ENCODE measurements around the gene PCK2.

Gene PCK2

DNA sequence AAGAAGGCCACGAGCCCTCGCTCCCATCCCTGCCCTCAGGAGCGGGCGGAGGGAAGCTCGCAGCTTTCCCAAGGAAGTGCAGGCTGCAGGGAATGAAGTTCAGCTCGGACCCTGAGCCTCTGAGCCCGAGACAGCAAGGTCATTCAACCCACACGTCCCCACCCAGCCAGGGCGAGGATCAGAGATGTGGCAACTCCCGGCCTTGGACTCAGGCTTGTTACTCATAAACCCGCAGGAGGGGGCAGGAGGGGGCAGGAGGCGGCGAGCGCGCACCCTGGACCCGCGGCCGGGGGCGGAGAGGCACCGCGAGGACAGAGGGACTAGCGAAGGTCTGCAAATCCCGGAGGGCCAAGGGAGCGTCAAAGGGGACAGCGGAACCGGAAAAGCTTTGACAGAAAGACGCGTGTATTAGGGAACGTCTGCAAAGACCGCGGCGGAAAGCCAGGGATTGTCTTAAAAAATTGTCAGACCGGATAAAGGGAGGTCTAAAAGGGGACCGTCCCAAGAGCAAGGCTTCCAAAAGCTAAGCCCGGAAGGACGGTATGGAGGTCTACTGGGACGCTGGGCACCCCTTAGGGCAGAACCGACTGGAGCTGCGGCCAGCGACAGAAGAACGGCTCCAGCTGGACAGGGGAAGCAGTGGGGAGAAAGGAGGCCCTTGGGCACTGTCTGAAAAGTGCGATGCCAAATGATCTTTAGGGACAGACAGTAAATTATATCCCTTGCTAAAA, 19.9 kb downstream of the PCK2 start (continued):
- TF ChIP-seq ZBTB11 (tag by site-specific recombination; conservative IDR thresholded peaks at IDR 0.05; ENCODE audit: low read depth): peak; percentile 82
- no peak for TF ChIP-seq ZNF585B (tag by site-specific recombination; IDR thresholded peaks at IDR 0.05)
- TF ChIP-seq, protein P1, sequence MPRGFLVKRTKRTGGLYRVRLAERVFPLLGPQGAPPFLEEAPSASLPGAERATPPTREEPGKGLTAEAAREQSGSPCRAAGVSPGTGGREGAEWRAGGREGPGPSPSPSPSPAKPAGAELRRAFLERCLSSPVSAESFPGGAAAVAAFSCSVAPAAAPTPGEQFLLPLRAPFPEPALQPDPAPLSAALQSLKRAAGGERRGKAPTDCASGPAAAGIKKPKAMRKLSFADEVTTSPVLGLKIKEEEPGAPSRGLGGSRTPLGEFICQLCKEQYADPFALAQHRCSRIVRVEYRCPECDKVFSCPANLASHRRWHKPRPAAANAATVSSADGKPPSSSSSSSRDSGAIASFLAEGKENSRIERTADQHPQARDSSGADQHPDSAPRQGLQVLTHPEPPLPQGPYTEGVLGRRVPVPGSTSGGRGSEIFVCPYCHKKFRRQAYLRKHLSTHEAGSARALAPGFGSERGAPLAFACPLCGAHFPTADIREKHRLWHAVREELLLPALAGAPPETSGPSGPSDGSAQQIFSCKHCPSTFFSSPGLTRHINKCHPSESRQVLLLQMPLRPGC (tag by site-specific recombination; IDR thresholded peaks at IDR 0.05): peak; percentile 56
- TF ChIP-seq ZFP69B (tag by site-specific recombination; IDR thresholded peaks at IDR 0.05): peak; percentile 94
- peak; percentile 57; the same call in 1 of the 2 replicates for TF ChIP-seq ZNF24 (tag by site-specific recombination; IDR thresholded peaks at IDR 0.05)
- TF ChIP-seq ZNF274 (IDR thresholded peaks at IDR 0.05; ENCODE audit: low read length): no peak
- TF ChIP-seq ZNF274 (tag by site-specific recombination; IDR thresholded peaks at IDR 0.05; ENCODE audit: borderline replicate concordance): no peak
- peak; percentile 38 for TF ChIP-seq SP7 (tag by site-specific recombination; IDR thresholded peaks at IDR 0.05)
- no peak for TF ChIP-seq SP3 (tag by site-specific recombination; IDR thresholded peaks at IDR 0.05)
- TF ChIP-seq FEZF1 (tag by site-specific recombination; IDR thresholded peaks at IDR 0.05): no peak
- TF ChIP-seq TCF7L2 (IDR thresholded peaks at IDR 0.05; ENCODE audit: borderline replicate concordance, low read depth, low read length): no peak
- TF ChIP-seq, protein P2, sequence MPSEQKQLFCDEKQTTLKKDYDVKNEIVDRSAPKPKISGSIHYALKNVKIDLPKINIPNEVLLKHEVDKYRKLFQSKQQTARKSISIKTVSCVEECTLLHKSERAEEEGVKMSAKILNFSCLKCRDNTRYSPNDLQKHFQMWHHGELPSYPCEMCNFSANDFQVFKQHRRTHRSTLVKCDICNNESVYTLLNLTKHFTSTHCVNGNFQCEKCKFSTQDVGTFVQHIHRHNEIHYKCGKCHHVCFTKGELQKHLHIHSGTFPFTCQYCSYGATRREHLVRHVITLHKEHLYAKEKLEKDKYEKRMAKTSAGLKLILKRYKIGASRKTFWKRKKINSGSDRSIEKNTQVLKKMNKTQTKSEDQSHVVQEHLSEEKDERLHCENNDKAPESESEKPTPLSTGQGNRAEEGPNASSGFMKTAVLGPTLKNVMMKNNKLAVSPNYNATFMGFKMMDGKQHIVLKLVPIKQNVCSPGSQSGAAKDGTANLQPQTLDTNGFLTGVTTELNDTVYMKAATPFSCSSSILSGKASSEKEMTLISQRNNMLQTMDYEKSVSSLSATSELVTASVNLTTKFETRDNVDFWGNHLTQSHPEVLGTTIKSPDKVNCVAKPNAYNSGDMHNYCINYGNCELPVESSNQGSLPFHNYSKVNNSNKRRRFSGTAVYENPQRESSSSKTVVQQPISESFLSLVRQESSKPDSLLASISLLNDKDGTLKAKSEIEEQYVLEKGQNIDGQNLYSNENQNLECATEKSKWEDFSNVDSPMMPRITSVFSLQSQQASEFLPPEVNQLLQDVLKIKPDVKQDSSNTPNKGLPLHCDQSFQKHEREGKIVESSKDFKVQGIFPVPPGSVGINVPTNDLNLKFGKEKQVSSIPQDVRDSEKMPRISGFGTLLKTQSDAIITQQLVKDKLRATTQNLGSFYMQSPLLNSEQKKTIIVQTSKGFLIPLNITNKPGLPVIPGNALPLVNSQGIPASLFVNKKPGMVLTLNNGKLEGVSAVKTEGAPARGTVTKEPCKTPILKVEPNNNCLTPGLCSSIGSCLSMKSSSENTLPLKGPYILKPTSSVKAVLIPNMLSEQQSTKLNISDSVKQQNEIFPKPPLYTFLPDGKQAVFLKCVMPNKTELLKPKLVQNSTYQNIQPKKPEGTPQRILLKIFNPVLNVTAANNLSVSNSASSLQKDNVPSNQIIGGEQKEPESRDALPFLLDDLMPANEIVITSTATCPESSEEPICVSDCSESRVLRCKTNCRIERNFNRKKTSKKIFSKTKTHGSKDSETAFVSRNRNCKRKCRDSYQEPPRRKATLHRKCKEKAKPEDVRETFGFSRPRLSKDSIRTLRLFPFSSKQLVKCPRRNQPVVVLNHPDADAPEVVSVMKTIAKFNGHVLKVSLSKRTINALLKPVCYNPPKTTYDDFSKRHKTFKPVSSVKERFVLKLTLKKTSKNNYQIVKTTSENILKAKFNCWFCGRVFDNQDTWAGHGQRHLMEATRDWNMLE (tag by site-specific recombination; conservative IDR thresholded peaks at IDR 0.05; ENCODE audit: low read depth): peak; percentile 53; the same call in 1 of the 2 replicates
- TF ChIP-seq ZBTB44 (tag by site-specific recombination; IDR thresholded peaks at IDR 0.05): no peak
- no peak; the same call in 1 of the 2 replicates for TF ChIP-seq ZBTB21 (tag by site-specific recombination; IDR thresholded peaks at IDR 0.05)
- no peak for TF ChIP-seq ZNF596 (tag by site-specific recombination; IDR thresholded peaks at IDR 0.05)
- no peak for TF ChIP-seq ZNF837 (tag by site-specific recombination; IDR thresholded peaks at IDR 0.05)
- TF ChIP-seq ZNF324 (tag by site-specific recombination; IDR thresholded peaks at IDR 0.05): peak; percentile 55
- TF ChIP-seq ZSCAN30 (tag by site-specific recombination; IDR thresholded peaks at IDR 0.05): peak; percentile 47; the same call in 1 of the 2 replicates
- no peak for TF ChIP-seq ZBTB17 (tag by site-specific recombination; IDR thresholded peaks at IDR 0.05)
- no peak for TF ChIP-seq YY2 (tag by site-specific recombination; IDR thresholded peaks at IDR 0.05)
- TF ChIP-seq ZNF398 (tag by site-specific recombination; IDR thresholded peaks at IDR 0.05): peak; percentile 99
- TF ChIP-seq, protein P3, sequence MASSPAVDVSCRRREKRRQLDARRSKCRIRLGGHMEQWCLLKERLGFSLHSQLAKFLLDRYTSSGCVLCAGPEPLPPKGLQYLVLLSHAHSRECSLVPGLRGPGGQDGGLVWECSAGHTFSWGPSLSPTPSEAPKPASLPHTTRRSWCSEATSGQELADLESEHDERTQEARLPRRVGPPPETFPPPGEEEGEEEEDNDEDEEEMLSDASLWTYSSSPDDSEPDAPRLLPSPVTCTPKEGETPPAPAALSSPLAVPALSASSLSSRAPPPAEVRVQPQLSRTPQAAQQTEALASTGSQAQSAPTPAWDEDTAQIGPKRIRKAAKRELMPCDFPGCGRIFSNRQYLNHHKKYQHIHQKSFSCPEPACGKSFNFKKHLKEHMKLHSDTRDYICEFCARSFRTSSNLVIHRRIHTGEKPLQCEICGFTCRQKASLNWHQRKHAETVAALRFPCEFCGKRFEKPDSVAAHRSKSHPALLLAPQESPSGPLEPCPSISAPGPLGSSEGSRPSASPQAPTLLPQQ (tag by site-specific recombination; IDR thresholded peaks at IDR 0.05): peak; percentile 96

Data from HEK293 (cell line).